DOHH2 (cell line): ENCODE results near the gene CUBN.

Experiments
- H3F3A ChIP-seq: fragments of 200-600 bp; sonication (generic), shearing (Covaris generic); 2 replicates; pipeline ENCODE4 v1.6.0; 2016; ENCODE audit warnings: antibody characterized with exemption, mild to moderate bottlenecking; ENCODE audit not compliant: control insufficient read depth, insufficient read depth
- H3K27ac ChIP-seq: fragments of 200-600 bp; sonication (generic); 2 replicates; pipeline ENCODE4 v1.5.1; 2014; ENCODE audit warnings: low read depth, mild to moderate bottlenecking, low read length, moderate library complexity
- H3K27me3 ChIP-seq: fragments of 200-600 bp; sonication (generic); 2 replicates; pipeline ENCODE4 v1.6.1; 2014; ENCODE audit warnings: mild to moderate bottlenecking, low read length, mixed read lengths; ENCODE audit not compliant: control insufficient read depth
- H3K36me3 ChIP-seq: fragments of 200-600 bp; sonication (generic); 2 replicates; pipeline ENCODE4 v1.6.1; 2014; ENCODE audit warnings: mild to moderate bottlenecking, low read length, moderate library complexity, mixed read lengths; ENCODE audit not compliant: control insufficient read depth
- H3K4me1 ChIP-seq: fragments of 200-600 bp; sonication (generic); 2 replicates; pipeline ENCODE4 v1.6.1; 2014; ENCODE audit warnings: mild to moderate bottlenecking, low read length, mixed read lengths; ENCODE audit not compliant: control insufficient read depth
- H3K4me2 ChIP-seq: fragments of 200-600 bp; sonication (generic); 2 replicates; pipeline ENCODE4 v1.6.0; 2014; ENCODE audit warnings: mild to moderate bottlenecking, low read length, moderate library complexity
- H3K4me3 ChIP-seq: fragments of 200-600 bp; sonication (generic); 2 replicates; pipeline ENCODE4 v1.5.1; 2014; ENCODE audit warnings: mild to moderate bottlenecking, low read length, mixed read lengths
- H3K79me2 ChIP-seq: fragments of 200-600 bp; sonication (generic); 2 replicates; pipeline ENCODE4 v1.6.1; 2014; ENCODE audit warnings: mild to moderate bottlenecking, low read length, mixed read lengths; ENCODE audit not compliant: control insufficient read depth
- H3K9me2 ChIP-seq: fragments of 200-600 bp; sonication (generic); replicated peaks from 2 replicates; pipeline ENCODE4 v1.6.1; 2014; ENCODE audit warnings: mild to moderate bottlenecking, low read length, mixed read lengths; ENCODE audit not compliant: control insufficient read depth
- H3K9me3 ChIP-seq: fragments of 200-600 bp; sonication (generic); 2 replicates; pipeline ENCODE4 v1.6.1; 2014; ENCODE audit warnings: antibody characterized with exemption, low read length, mixed read lengths; ENCODE audit not compliant: control insufficient read depth, insufficient read depth
- H4K20me1 ChIP-seq: fragments of 200-600 bp; sonication (generic); 2 replicates; pipeline ENCODE4 v1.6.0; 2014; ENCODE audit warnings: low read depth, mild to moderate bottlenecking, antibody characterized with exemption, low read length, moderate library complexity; ENCODE audit not compliant: control insufficient read depth, insufficient read depth
- CTCF ChIP-seq: fragments of 200-600 bp; sonication (generic); IDR thresholded peaks from one replicate; pipeline ENCODE4 v1.5.1; 2014; ENCODE audit warnings: antibody characterized with exemption, mild to moderate bottlenecking, low read depth, low read length; ENCODE audit not compliant: poor library complexity, severe bottlenecking
- EZH2phosphoT487 ChIP-seq: fragments of 200-600 bp; sonication (generic); IDR thresholded peaks from 2 replicates; pipeline ENCODE4 v1.6.1; 2017; ENCODE audit warnings: borderline replicate concordance, mild to moderate bottlenecking, antibody characterized with exemption, low read length, moderate library complexity, mixed read lengths

Gene CUBN

GRCh38 chr10:17123961-17124360, 5.7 kb downstream of the CUBN start:
- Histone ChIP-seq H3K4me3 (no peak overlapping the region), H3K79me2 (no peaks in the 10 kb centered on the region), H3K36me3 (no peaks in the 10 kb centered on the region), H3K27ac (no peak overlapping the region), H3K9me3 (no peaks in the 10 kb centered on the region), H3K27me3 (no peaks in the 10 kb centered on the region), H3K4me1 (no peaks in the 10 kb centered on the region), H3K4me2 (no peak overlapping the region), H4K20me1 (no peaks in the 10 kb centered on the region), H3F3A (no peaks in the 10 kb centered on the region), H3K9me2 (no peaks in the 10 kb centered on the region)
- TF ChIP-seq CTCF = no peak
- TF ChIP-seq EZH2phosphoT487 = no peak

- Histone ChIP-seq H3K27me3 (no peaks in the 10 kb centered on the region), H3K4me2 (no peak overlapping the region), H3K4me3 (no peak overlapping the region), H3K79me2 (no peaks in the 10 kb centered on the region), H3K9me2 (no peaks in the 10 kb centered on the region), H3F3A (no peaks in the 10 kb centered on the region), H4K20me1 (no peaks in the 10 kb centered on the region), H3K9me3 (no peaks in the 10 kb centered on the region), H3K4me1 (no peaks in the 10 kb centered on the region), H3K27ac (no peak overlapping the region), H3K36me3 (no peaks in the 10 kb centered on the region)
- TF ChIP-seq CTCF = no peak
- TF ChIP-seq EZH2phosphoT487 = no peak
Observed at GRCh38 chr10:17122726-17123661, 6.6 kb downstream of the CUBN start.

GRCh38 chr10:17122052-17122451, 7.6 kb downstream of the CUBN start:
- Histone ChIP-seq H3K36me3 (no peaks in the 10 kb centered on the region), H3K9me2 (no peaks in the 10 kb centered on the region), H3K27ac (no peak overlapping the region), H3K4me2 (no peak overlapping the region), H3K79me2 (no peaks in the 10 kb centered on the region), H3K4me3 (no peak overlapping the region), H3K4me1 (no peaks in the 10 kb centered on the region), H3K27me3 (no peaks in the 10 kb centered on the region), H3K9me3 (no peaks in the 10 kb centered on the region), H3F3A (no peaks in the 10 kb centered on the region), H4K20me1 (no peaks in the 10 kb centered on the region)
- TF ChIP-seq EZH2phosphoT487 (no peak), CTCF (no peak)
